ENCODE data around the gene KIF26B. TPM values are rescaled to one million over a fixed set of nuclear protein-coding genes. Genes with fewer than 3 reads are reported as not detected.

The KIF26B gene
- total and polyA plus RNA-seq, 2 of the 4 experiments (the other 2 are of a cell fraction), result 0.53 to 0.54 TPM

GRCh38 chr1:245486775-245487470 is 332.1 kb downstream of the KIF26B start:
- no peak overlapping the region for H4K8ac ChIP-seq (ENCODE audit: low read depth in 2 of 2, low read length in 2 of 2)
- no peak overlapping the region for H2BK20ac ChIP-seq (ENCODE audit: low read depth, low read length)
- H2BK120ac ChIP-seq (ENCODE audit: low read depth, low read length), result no peak overlapping the region
- H3K9me3 ChIP-seq (ENCODE audit: control insufficient read depth, insufficient read depth, low read length), result no peaks in the 10 kb centered on the region
- H4K91ac ChIP-seq (ENCODE audit: insufficient read depth, low read depth, low read length), result no peak overlapping the region
- H3K9ac ChIP-seq (ENCODE audit: low read depth, low read length), result no peak overlapping the region
- ChIA-PET CTCF (interaction anchor here (1.0 kb wide), 1 partner anchor 12 kb away, joined by 3 read pairs; no protein-coding TSS in a partner anchor), POLR2A (ENCODE audit: unreplicated experiment) (interaction anchor here (0.6 kb wide), 1 partner anchor 83 kb away, joined by 3 read pairs; no protein-coding TSS in a partner anchor)
- no peak overlapping the region for H2BK15ac ChIP-seq (ENCODE audit: low read depth, low read length)
- ATAC-seq (ENCODE audit: low read depth) (no peak), DNase-seq (no peak)
- H4K5ac ChIP-seq (ENCODE audit: low read depth, low read length), result no peak overlapping the region
- H3K36me3 ChIP-seq (ENCODE audit: control insufficient read depth, insufficient read depth, low read length), result peaks cover 1% of the 10 kb centered on the region; the same call in 1 of the 2 replicates
- dilution Hi-C loops (cut with HindIII; ENCODE audit: low sequenced_read_pairs, unreplicated experiment) (no loop called here), intact Hi-C loops (cut with micrococcal nuclease) (no loop called here), in situ Hi-C loops (cut with MboI; ENCODE audit: low sequenced_read_pairs) (no loop called here)
- H2AFZ ChIP-seq (replicated peaks; ENCODE audit: low read length, poor library complexity), result no peak overlapping the region
- no peak overlapping the region for H2AK5ac ChIP-seq (ENCODE audit: low read depth, low read length)
- H3K4me2 ChIP-seq (ENCODE audit: low read depth, low read length), result no peak overlapping the region
- no peak overlapping the region for H3K27ac ChIP-seq (ENCODE audit: insufficient read depth, low read length)
- no peak overlapping the region for H3K14ac ChIP-seq (replicated peaks; ENCODE audit: low read depth, low read length)
- no peaks in the 10 kb centered on the region; the same call in 1 of the 2 replicates for H3K27me3 ChIP-seq (ENCODE audit: control insufficient read depth, insufficient read depth, low read length)
- H4K20me1 ChIP-seq (ENCODE audit: insufficient read depth, low read length), result no peaks in the 10 kb centered on the region
- H3K79me1 ChIP-seq (ENCODE audit: low read depth in 1 of 2, low read length in 2 of 2), result no peaks in the 10 kb centered on the region
- H3K4me3 ChIP-seq (ENCODE audit: insufficient read depth, low read depth, low read length), result no peak overlapping the region
- H3K56ac ChIP-seq (ENCODE audit: extremely low read depth, insufficient read depth, low read length), result no peak overlapping the region
- H3K4me1 ChIP-seq (ENCODE audit: control insufficient read depth, insufficient read depth, low read length), result no peaks in the 10 kb centered on the region
- H3K18ac ChIP-seq (ENCODE audit: low read depth, low read length), result no peak overlapping the region
- no TSS peak for BruUV-seq (replicated peaks)
- H3K9me1 ChIP-seq (ENCODE audit: insufficient read depth, low read length), result no peaks in the 10 kb centered on the region
- no peak overlapping the region for H2AK9ac ChIP-seq (replicated peaks; ENCODE audit: low read depth, low read length, poor library complexity)
- TF ChIP-seq CEBPB (IDR thresholded peaks at IDR 0.05; ENCODE audit: low read depth, low read length), result no peak
- TF ChIP-seq MXI1 (IDR thresholded peaks at IDR 0.05; ENCODE audit: borderline replicate concordance, low read depth, low read length), result no peak
- TF ChIP-seq ELK1 (IDR thresholded peaks at IDR 0.05; ENCODE audit: borderline replicate concordance, low read depth, low read length), result no peak
- no peak for TF ChIP-seq NFE2L2 (IDR thresholded peaks at IDR 0.05; ENCODE audit: low read depth, low read length)
- no peak for TF ChIP-seq RCOR1 (IDR thresholded peaks at IDR 0.05; ENCODE audit: insufficient replicate concordance, low read length)
- no peak for TF ChIP-seq USF2 (IDR thresholded peaks at IDR 0.05; ENCODE audit: low read depth, low read length)
- no peak for TF ChIP-seq CHD1 (IDR thresholded peaks at IDR 0.05; ENCODE audit: low read depth, low read length)
- no peak for TF ChIP-seq MAFK (IDR thresholded peaks at IDR 0.05; ENCODE audit: low read depth, low read length)
- no peak for TF ChIP-seq RAD21 (IDR thresholded peaks at IDR 0.05; ENCODE audit: low read length)
- TF ChIP-seq BHLHE40 (IDR thresholded peaks at IDR 0.05; ENCODE audit: low read depth, low read length), result no peak
- no peak for TF ChIP-seq MAZ (IDR thresholded peaks at IDR 0.05; ENCODE audit: borderline replicate concordance, low read depth, low read length)
- no peak for TF ChIP-seq RFX5 (IDR thresholded peaks at IDR 0.05; ENCODE audit: low read depth, low read length)
- no peak for TF ChIP-seq SMC3 (IDR thresholded peaks at IDR 0.05; ENCODE audit: low read depth, low read length)
- no peak for TF ChIP-seq CTCF (conservative IDR thresholded peaks at IDR 0.05; ENCODE audit: low read depth, low read length)
- no peak for TF ChIP-seq FOS (IDR thresholded peaks at IDR 0.05; ENCODE audit: low read depth, low read length)
- TF ChIP-seq POLR2A (IDR thresholded peaks at IDR 0.05; ENCODE audit: low read depth, low read length), result no peak
- 84% methylated on average over 5 of the region's 8 CpGs; no CpG with 5 or more reads in 1 of the 2 experiments for WGBS, 2 experiments (ENCODE audit: extremely low coverage in 2 of 2, insufficient read length in 1 of 2)
- H3K23ac ChIP-seq (ENCODE audit: low read depth, low read length), result no peak overlapping the region
- no peak overlapping the region for H3K4ac ChIP-seq (ENCODE audit: low read depth, low read length)
- no peak overlapping the region for H2BK5ac ChIP-seq (ENCODE audit: low read depth, low read length, poor library complexity, severe bottlenecking)

Data from IMR-90 (cell line).